Osteoblast (primary cell): ENCODE measurements around the gene CHRDL2. TPM values are rescaled to one million over a fixed set of nuclear protein-coding genes. Genes with fewer than 3 reads are reported as not detected.
"Not testable (repeated sequence)": the region's sequence is repeated elsewhere in the genome, so short reads cannot be mapped to it uniquely, and the experiment has no call there.

Experiments
- DNase-seq: peaks from one replicate; pipeline ENCODE4 v3.0.0; 2011; ENCODE audit warnings: low spot score, mixed read lengths; ENCODE audit not compliant: insufficient read length; ENCODE audit errors: missing footprints
- H2AFZ ChIP-seq: 2 replicates; pipeline ENCODE4 v1.6.0; 2011; ENCODE audit warnings: mild to moderate bottlenecking, low read length
- H3K27ac ChIP-seq: 2 replicates; pipeline ENCODE4 v1.5.1; 2011; ENCODE audit warnings: mild to moderate bottlenecking, low read depth, low read length, moderate library complexity
- H3K27me3 ChIP-seq: 2 replicates; pipeline ENCODE4 v1.6.0; 2012; ENCODE audit warnings: mild to moderate bottlenecking, control low read depth, inconsistent platforms, low read length, moderate library complexity; ENCODE audit not compliant: insufficient read depth
- H3K36me3 ChIP-seq: 2 replicates; pipeline ENCODE4 v1.5.1; 2011; ENCODE audit warnings: mild to moderate bottlenecking, low read length, control low read depth, moderate library complexity; ENCODE audit not compliant: insufficient read depth
- H3K4me1 ChIP-seq: 2 replicates; pipeline ENCODE4 v1.5.1; 2011; ENCODE audit warnings: mild to moderate bottlenecking, low read length, control low read depth, moderate library complexity; ENCODE audit not compliant: insufficient read depth
- H3K4me2 ChIP-seq: 2 replicates; pipeline ENCODE4 v1.6.0; 2011; ENCODE audit warnings: mild to moderate bottlenecking, low read length; ENCODE audit not compliant: insufficient read depth
- H3K4me3 ChIP-seq: fragments of 200-600 bp; sonication (generic); 3 replicates; pipeline ENCODE4 v1.5.1; 2012; ENCODE audit warnings: mild to moderate bottlenecking, low read length, inconsistent platforms; ENCODE audit not compliant: insufficient read depth
- H3K79me2 ChIP-seq: 2 replicates; pipeline ENCODE4 v1.6.0; 2012; ENCODE audit warnings: mild to moderate bottlenecking, low read length, control low read depth, inconsistent platforms; ENCODE audit not compliant: insufficient read depth
- H3K9me3 ChIP-seq: 2 replicates; pipeline ENCODE4 v1.5.1; 2011; ENCODE audit warnings: low read depth, low read length, control low read depth
- H4K20me1 ChIP-seq: 2 replicates; pipeline ENCODE4 v1.6.0; 2012; ENCODE audit warnings: mild to moderate bottlenecking, low read length, control low read depth; ENCODE audit not compliant: insufficient read depth
- CTCF ChIP-seq: IDR thresholded peaks from 2 replicates; pipeline ENCODE4 v1.5.1; 2011; ENCODE audit warnings: mild to moderate bottlenecking, low read depth, low read length, moderate library complexity; ENCODE audit errors: extremely low read depth
- total RNA-seq: library from RNA; depleted of rRNA; stranded (reverse); fragments of >200 nt; gene quantifications from 2 replicates; pipeline ENCODE4 v1.2.3, GENCODE V29; 2012

The CHRDL2 gene
- total RNA-seq, 1 donor = under 0.01 TPM

GRCh38 chr11:74662487-74663103, 68.6 kb downstream of the CHRDL2 start:
- no peak for DNase-seq
- H3K36me3 ChIP-seq = no peaks in the 10 kb centered on the region
- no peaks in the 10 kb centered on the region for H3K27me3 ChIP-seq
- H3K4me1 ChIP-seq = no peaks in the 10 kb centered on the region
- no peak overlapping the region for H3K4me3 ChIP-seq
- no peak overlapping the region for H2AFZ ChIP-seq
- no peak overlapping the region for H3K4me2 ChIP-seq
- no peak overlapping the region for H3K27ac ChIP-seq
- H3K79me2 ChIP-seq = no peaks in the 10 kb centered on the region
- H4K20me1 ChIP-seq = no peaks in the 10 kb centered on the region
- no peaks in the 10 kb centered on the region for H3K9me3 ChIP-seq
- TF ChIP-seq CTCF = no peak

- H3K9me3 ChIP-seq = not testable (repeated sequence)
Observed at GRCh38 chr11:74659124-74659523, 72.1 kb downstream of the CHRDL2 start.

DNA sequence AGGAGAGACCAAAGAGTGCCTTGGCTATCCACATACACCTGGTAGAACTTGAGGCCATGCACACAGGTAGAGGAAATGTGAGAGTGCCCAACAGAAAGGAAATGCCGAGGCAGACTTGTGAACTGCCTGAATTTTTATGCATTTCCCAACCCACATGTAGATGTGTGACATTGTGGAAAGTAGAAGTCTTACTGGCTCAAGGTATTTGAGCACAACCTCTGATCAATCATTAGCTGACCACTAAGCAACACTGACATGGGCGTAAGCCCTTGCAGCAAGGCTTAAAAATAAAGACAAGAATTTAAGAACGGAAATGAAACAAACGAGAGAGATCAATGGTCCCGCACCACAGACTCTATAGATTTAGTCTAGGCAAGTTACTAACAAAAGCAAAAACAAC, 76.2 kb downstream of the CHRDL2 start:
- H3K27ac ChIP-seq = no peak overlapping the region
- H3K4me1 ChIP-seq = peaks cover 6% of the 10 kb centered on the region
- no peaks in the 10 kb centered on the region for H3K79me2 ChIP-seq
- H3K27me3 ChIP-seq = no peaks in the 10 kb centered on the region
- no peak for TF ChIP-seq CTCF
- H3K4me3 ChIP-seq = no peak overlapping the region
- no peak overlapping the region for H3K4me2 ChIP-seq
- H4K20me1 ChIP-seq = no peaks in the 10 kb centered on the region
- no peak overlapping the region for H2AFZ ChIP-seq
- no peaks in the 10 kb centered on the region for H3K36me3 ChIP-seq
- no peaks in the 10 kb centered on the region for H3K9me3 ChIP-seq
- no peak for DNase-seq

More at GRCh38 chr11:74659124-74659523, 72.1 kb downstream of the CHRDL2 start:
- H2AFZ ChIP-seq, H3K4me1 ChIP-seq, DNase-seq, H3K4me3 ChIP-seq, H4K20me1 ChIP-seq, H3K27ac ChIP-seq, H3K36me3 ChIP-seq, H3K79me2 ChIP-seq, H3K27me3 ChIP-seq, H3K4me2 ChIP-seq: not testable (repeated sequence)

DNA sequence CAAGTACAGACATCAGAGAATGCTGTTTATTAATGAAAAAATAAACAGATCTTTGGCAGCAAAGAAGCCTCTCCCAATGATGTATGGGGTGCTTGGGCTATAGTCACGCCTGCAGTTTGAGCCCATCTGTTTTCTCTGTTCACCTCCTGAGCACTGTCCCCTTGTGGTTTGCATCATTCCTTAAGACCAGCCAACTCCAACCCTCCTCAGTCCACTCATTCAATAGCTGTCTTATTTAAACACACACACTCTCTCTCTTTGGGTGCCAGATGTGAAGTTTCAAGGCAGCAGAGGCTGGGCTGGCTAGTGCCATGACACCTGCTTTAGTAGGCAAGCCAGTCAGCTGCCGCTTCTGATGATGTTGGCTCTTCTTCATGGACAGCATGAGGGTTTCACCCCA, 80.7 kb downstream of the CHRDL2 start:
- TF ChIP-seq CTCF = no peak
- H3K4me3 ChIP-seq = no peak overlapping the region
- no peaks in the 10 kb centered on the region for H3K9me3 ChIP-seq
- H3K79me2 ChIP-seq = no peaks in the 10 kb centered on the region
- DNase-seq = no peak
- H3K27ac ChIP-seq = no peak overlapping the region
- H3K4me1 ChIP-seq = peaks cover 6% of the 10 kb centered on the region
- no peaks in the 10 kb centered on the region for H4K20me1 ChIP-seq
- no peak overlapping the region for H3K4me2 ChIP-seq
- H3K36me3 ChIP-seq = no peaks in the 10 kb centered on the region
- no peaks in the 10 kb centered on the region for H3K27me3 ChIP-seq
- no peak overlapping the region for H2AFZ ChIP-seq
